GM18526 (cell line): Measurements from ENCODE around the gene GPN1.

Source experiments
- POLR2A ChIP-seq: IDR thresholded peaks from 3 replicates; pipeline ENCODE4 v1.6.1; 2011; ENCODE audit not compliant: insufficient read length; ENCODE audit errors: extremely low read depth

GPN1 gene

GRCh38 chr2:27628767-27629709 lies at the start of gene GPN1, which contains the start of gene CCDC121:
GPN1 (plus strand) TSS chr2:27629050; CDS start chr2:27629059, 9 bp downstream.
CCDC121 (minus strand) TSS chr2:27629012; CDS start chr2:27627799, 1,213 bp downstream.
- peak; percentile 96 for TF ChIP-seq POLR2A

GRCh38 chr2:27581417-27582128 lies 47.3 kb upstream of the GPN1 start:
- TF ChIP-seq POLR2A: no peak

- no peak for TF ChIP-seq POLR2A
Measured at GRCh38 chr2:27582129-27582694, 46.6 kb upstream of the GPN1 start.

- TF ChIP-seq POLR2A: peak; percentile 63
Measured at GRCh38 chr2:27582695-27583389, 46.0 kb upstream of the GPN1 start, which contains the start of gene ZNF512. ZNF512 (plus strand) TSS chr2:27583042; CDS start chr2:27583113, 71 bp downstream.

GRCh38 chr2:27583390-27583915 lies 45.4 kb upstream of the GPN1 start:
- TF ChIP-seq POLR2A: no peak

GRCh38 chr2:27584597-27584996 lies 44.3 kb upstream of the GPN1 start:
- no peak for TF ChIP-seq POLR2A

- TF ChIP-seq POLR2A: no peak
Measured at GRCh38 chr2:27587025-27587424, 41.8 kb upstream of the GPN1 start.

- no peak for TF ChIP-seq POLR2A
Measured at GRCh38 chr2:27588308-27588707, 40.5 kb upstream of the GPN1 start.

- no peak for TF ChIP-seq POLR2A
Measured at GRCh38 chr2:27591745-27592144, 37.1 kb upstream of the GPN1 start.

- TF ChIP-seq POLR2A: no peak
Measured at GRCh38 chr2:27593240-27593639, 35.6 kb upstream of the GPN1 start.

- no peak for TF ChIP-seq POLR2A
Measured at GRCh38 chr2:27596627-27597026, 32.2 kb upstream of the GPN1 start.

GRCh38 chr2:27606611-27607010 lies 22.2 kb upstream of the GPN1 start:
- no peak for TF ChIP-seq POLR2A

GRCh38 chr2:27613985-27614384 lies 14.9 kb upstream of the GPN1 start:
- no peak for TF ChIP-seq POLR2A

GRCh38 chr2:27615316-27615715 lies 13.5 kb upstream of the GPN1 start:
- TF ChIP-seq POLR2A: no peak

- no peak for TF ChIP-seq POLR2A
Measured at GRCh38 chr2:27621524-27621923, 7.3 kb upstream of the GPN1 start.
